ENCODE measurements around the gene ITFG2. TPM values are rescaled to one million over a fixed set of nuclear protein-coding genes. Genes with fewer than 3 reads are reported as not detected.

The ITFG2 gene
- total RNA-seq, 2 donors from 2014 or later = 33.8 to 38.4 TPM

DNA sequence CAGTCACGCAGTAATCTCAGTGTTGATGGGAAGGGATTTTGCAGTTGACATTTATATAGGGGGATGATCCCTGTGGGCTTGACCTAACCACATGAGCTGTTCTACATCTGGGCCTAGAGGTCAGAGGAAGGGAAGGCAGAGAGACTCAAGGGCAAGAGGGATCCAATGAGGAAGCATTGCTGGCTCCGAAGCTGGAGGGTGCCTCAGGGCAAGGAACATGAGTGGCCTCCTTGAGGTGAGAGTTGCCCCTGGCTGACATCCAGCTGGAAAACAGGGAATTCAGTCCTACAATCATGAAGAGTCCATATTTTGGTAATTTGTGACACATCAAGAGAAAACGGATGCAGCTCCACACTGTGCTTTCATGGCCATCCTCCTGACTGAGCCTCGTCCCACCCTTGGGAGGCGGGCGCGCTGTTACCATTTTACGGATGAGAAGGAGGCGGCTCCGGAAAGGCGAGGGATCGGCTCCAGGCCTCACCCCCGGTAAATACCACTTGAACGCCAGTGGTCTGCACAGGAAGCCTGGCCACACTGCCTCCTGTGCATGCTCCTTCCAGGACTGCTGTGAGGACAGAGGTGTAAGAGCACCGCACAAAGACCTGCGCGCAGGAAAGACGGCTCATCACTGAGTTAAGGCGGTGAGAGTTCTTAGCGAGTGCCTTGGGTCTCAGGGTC lies 36.2 kb upstream of the ITFG2 start:
- Histone ChIP-seq H3K9me3 (no peaks in the 10 kb centered on the region), H3K4me1 (ENCODE audit: control insufficient read depth in 1 of 2, low read depth in 2 of 2) (no peaks in the 10 kb centered on the region), H3K36me3 (no peaks in the 10 kb centered on the region), H3K27me3 (replicated peaks; ENCODE audit: insufficient read depth) (no peaks in the 10 kb centered on the region), H3K27ac (no peak overlapping the region), H3K4me3 (no peak overlapping the region)
- TF ChIP-seq, protein P1, sequence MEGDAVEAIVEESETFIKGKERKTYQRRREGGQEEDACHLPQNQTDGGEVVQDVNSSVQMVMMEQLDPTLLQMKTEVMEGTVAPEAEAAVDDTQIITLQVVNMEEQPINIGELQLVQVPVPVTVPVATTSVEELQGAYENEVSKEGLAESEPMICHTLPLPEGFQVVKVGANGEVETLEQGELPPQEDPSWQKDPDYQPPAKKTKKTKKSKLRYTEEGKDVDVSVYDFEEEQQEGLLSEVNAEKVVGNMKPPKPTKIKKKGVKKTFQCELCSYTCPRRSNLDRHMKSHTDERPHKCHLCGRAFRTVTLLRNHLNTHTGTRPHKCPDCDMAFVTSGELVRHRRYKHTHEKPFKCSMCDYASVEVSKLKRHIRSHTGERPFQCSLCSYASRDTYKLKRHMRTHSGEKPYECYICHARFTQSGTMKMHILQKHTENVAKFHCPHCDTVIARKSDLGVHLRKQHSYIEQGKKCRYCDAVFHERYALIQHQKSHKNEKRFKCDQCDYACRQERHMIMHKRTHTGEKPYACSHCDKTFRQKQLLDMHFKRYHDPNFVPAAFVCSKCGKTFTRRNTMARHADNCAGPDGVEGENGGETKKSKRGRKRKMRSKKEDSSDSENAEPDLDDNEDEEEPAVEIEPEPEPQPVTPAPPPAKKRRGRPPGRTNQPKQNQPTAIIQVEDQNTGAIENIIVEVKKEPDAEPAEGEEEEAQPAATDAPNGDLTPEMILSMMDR (IDR thresholded peaks at IDR 0.05) = no peak
- ATAC-seq (ENCODE audit: insufficient number of reproducible peaks, low FRiP score, low read depth) = no peak
- DNase-seq (ENCODE audit: low spot score) = no peak

- ATAC-seq (ENCODE audit: insufficient number of reproducible peaks, low FRiP score, low read depth) (no peak), DNase-seq (ENCODE audit: low spot score) (no peak)
- Histone ChIP-seq H3K36me3 (no peaks in the 10 kb centered on the region), H3K4me3 (no peak overlapping the region), H3K27ac (no peak overlapping the region), H3K27me3 (replicated peaks; ENCODE audit: insufficient read depth) (no peaks in the 10 kb centered on the region), H3K4me1 (ENCODE audit: control insufficient read depth in 1 of 2, low read depth in 2 of 2) (peaks cover 0 to 8% of the 10 kb centered on the region in 2 donors), H3K9me3 (no peaks in the 10 kb centered on the region)
- TF ChIP-seq, protein P1 (IDR thresholded peaks at IDR 0.05) = no peak
These were observed 33.2 kb upstream of the ITFG2 start for GRCh38 chr12:2779281-2779680.

DNA sequence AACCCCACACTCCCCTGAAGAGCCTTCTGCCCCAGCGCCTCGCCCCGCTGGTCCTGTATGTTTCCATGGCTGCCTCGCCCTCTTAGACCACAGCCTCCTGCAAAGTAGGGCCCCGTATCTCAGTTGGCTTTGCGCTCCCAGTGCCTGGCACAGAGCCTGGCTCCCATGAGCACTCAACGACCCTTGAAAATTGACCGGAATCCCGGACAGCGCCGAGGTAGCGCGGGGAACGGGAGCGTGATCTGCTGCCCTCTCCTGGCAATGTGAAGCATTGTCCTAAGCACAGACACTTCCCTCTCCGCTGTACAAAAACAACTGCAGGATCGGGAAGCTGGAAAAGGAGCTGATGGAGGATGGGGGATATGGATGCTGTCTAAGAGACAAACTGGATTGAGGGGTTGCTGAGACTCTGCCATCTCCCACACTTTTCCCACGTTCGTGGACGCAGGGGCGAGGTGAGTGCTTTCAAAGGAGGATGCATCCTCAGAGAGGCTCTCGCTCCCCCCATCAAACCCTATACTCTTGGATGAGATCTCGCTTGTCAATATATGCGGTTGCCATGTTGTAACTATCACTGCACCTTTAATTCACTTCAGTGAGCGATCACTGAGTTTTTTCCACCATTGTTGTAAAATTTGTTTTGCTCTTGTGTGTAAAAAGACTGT lies 28.4 kb upstream of the ITFG2 start:
- DNase-seq (ENCODE audit: low spot score) (no peak), ATAC-seq (ENCODE audit: insufficient number of reproducible peaks, low FRiP score, low read depth) (no peak)
- no peak overlapping the region for H3K27ac ChIP-seq
- TF ChIP-seq, protein P1 (IDR thresholded peaks at IDR 0.05) = peak; percentile 89
- no peaks in the 10 kb centered on the region for H3K9me3 ChIP-seq
- H3K4me3 ChIP-seq = peak overlapping the region; percentile 55
- no peaks in the 10 kb centered on the region for H3K27me3 ChIP-seq (replicated peaks; ENCODE audit: insufficient read depth)
- peaks cover 0 to 9% of the 10 kb centered on the region in 2 donors for H3K4me1 ChIP-seq (ENCODE audit: control insufficient read depth in 1 of 2, low read depth in 2 of 2)
- H3K36me3 ChIP-seq = no peaks in the 10 kb centered on the region

DNA sequence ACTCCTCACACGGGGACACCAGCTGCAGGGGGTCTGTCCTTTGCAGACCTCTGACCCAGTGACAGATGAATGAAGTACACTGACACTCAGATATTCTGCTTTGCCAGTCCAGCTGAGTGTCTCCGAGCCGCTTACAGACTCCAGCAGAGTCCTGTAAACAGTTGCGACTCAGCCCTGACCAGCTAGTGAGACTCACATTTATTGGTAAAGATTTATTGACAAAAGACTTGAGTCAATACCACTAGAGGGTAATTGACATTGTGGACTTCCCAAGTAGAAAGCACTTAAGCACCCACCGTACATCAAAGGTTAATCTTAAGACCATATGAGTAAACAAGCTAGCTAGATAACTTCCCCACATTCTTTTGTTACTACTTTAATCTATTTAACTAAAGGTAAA lies 27.5 kb upstream of the ITFG2 start:
- H3K27me3 ChIP-seq (replicated peaks; ENCODE audit: insufficient read depth) = no peaks in the 10 kb centered on the region
- TF ChIP-seq, protein P1 (IDR thresholded peaks at IDR 0.05) = no peak
- ATAC-seq (ENCODE audit: insufficient number of reproducible peaks, low FRiP score, low read depth) (no peak), DNase-seq (ENCODE audit: low spot score) (no peak)
- H3K4me3 ChIP-seq = no peak overlapping the region
- H3K27ac ChIP-seq = no peak overlapping the region
- peaks cover 0 to 9% of the 10 kb centered on the region in 2 donors for H3K4me1 ChIP-seq (ENCODE audit: control insufficient read depth in 1 of 2, low read depth in 2 of 2)
- no peaks in the 10 kb centered on the region for H3K36me3 ChIP-seq
- no peaks in the 10 kb centered on the region for H3K9me3 ChIP-seq

- Histone ChIP-seq H3K36me3 (no peaks in the 10 kb centered on the region), H3K9me3 (no peaks in the 10 kb centered on the region), H3K27ac (no peak overlapping the region), H3K4me1 (ENCODE audit: control insufficient read depth in 1 of 2, low read depth in 2 of 2) (peaks cover 3 to 6% of the 10 kb centered on the region in 2 donors), H3K4me3 (no peak overlapping the region), H3K27me3 (replicated peaks; ENCODE audit: insufficient read depth) (no peaks in the 10 kb centered on the region)
- ATAC-seq (ENCODE audit: insufficient number of reproducible peaks, low FRiP score, low read depth) = no peak
- DNase-seq (ENCODE audit: low spot score) = no peak
- TF ChIP-seq, protein P1 (IDR thresholded peaks at IDR 0.05) = no peak
These were observed 21.4 kb upstream of the ITFG2 start for GRCh38 chr12:2791089-2791488.

Measured in thoracic aorta (tissue), 2 donors.